K562 (cell line): ENCODE results near the gene DNAJC2.
"Not testable (repeated sequence)": the region's sequence is repeated elsewhere in the genome, so short reads cannot be mapped to it uniquely, and the experiment has no call there.

Source experiments
- SIN3A ChIP-seq, 2 experiments: fragments of 150-350 bp in 1 of 2; IDR thresholded peaks; 2 replicates each; pipeline ENCODE4 v1.6.1; 2011 to 2016; ENCODE audit warnings: borderline replicate concordance in 2 of 2, low read depth in 2 of 2, low read length in 2 of 2, mild to moderate bottlenecking in 2 of 2, moderate library complexity in 2 of 2; ENCODE audit not compliant: control insufficient read depth in 1 of 2
- SP1 ChIP-seq: sonication (generic); formaldehyde crosslinking; IDR thresholded peaks from 2 replicates; pipeline ENCODE4 v1.8.1; 2022; ENCODE audit warnings: mild to moderate bottlenecking, missing genetic modification reagents
- ZBTB1 ChIP-seq: sonication (generic); formaldehyde crosslinking; IDR thresholded peaks from 2 replicates; pipeline ENCODE4 v1.8.1; 2023; ENCODE audit warnings: missing genetic modification reagents, low read depth, mild to moderate bottlenecking, borderline replicate concordance
- ZEB2 ChIP-seq: fragments of 450-650 bp; IDR thresholded peaks from 2 replicates; pipeline ENCODE4 v1.6.1; 2016
- TF ChIP-seq, protein P1 (sequence below): sonication (generic); formaldehyde crosslinking; IDR thresholded peaks from 2 replicates; pipeline ENCODE4 v1.8.0; 2022; ENCODE audit warnings: mild to moderate bottlenecking, low read depth, missing genetic modification reagents

DNA sequence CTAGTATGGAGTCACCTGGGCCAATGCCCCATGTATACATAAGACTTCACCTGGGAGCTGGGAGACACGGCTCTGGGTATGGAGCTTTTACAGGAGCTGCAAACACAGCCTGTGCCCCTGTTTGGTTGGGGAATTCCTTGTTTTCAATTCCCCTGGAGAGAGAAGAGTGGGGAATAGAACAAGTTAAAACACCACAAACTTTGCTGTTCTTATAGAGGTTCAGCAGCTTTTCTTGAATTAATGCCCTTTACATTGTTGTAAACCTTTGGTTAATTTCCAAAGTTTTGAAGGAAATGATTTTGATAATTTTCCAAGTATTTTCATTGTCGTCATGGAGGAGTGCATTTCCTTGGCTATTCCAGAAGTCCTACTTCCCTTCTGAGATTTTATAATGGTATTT, 66.4 kb downstream of the DNAJC2 start:
- TF ChIP-seq, protein P1, sequence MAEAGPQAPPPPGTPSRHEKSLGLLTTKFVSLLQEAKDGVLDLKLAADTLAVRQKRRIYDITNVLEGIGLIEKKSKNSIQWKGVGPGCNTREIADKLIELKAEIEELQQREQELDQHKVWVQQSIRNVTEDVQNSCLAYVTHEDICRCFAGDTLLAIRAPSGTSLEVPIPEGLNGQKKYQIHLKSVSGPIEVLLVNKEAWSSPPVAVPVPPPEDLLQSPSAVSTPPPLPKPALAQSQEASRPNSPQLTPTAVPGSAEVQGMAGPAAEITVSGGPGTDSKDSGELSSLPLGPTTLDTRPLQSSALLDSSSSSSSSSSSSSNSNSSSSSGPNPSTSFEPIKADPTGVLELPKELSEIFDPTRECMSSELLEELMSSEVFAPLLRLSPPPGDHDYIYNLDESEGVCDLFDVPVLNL (CRISPR knock-in tag), result not testable (repeated sequence)
- TF ChIP-seq SP1 (CRISPR knock-in tag); SIN3A (IDR thresholded peaks at IDR 0.05; ENCODE audit: borderline replicate concordance in 2 of 2, control insufficient read depth in 1 of 2, low read depth in 2 of 2, low read length in 2 of 2); ZBTB1 (CRISPR knock-in tag); ZEB2: not testable (repeated sequence)
